Activated naive CD4-positive, alpha-beta T cell (primary cell): Measurements from ENCODE around the gene PDYN.
"Not testable (repeated sequence)": the region's sequence is repeated elsewhere in the genome, so short reads cannot be mapped to it uniquely, and the experiment has no call there.

Experiments
- DNase-seq, 4 experiments: peaks; one replicate each; lab custom pipeline; 2025; lab: John Stamatoyannopoulos, UW

The PDYN gene

DNA sequence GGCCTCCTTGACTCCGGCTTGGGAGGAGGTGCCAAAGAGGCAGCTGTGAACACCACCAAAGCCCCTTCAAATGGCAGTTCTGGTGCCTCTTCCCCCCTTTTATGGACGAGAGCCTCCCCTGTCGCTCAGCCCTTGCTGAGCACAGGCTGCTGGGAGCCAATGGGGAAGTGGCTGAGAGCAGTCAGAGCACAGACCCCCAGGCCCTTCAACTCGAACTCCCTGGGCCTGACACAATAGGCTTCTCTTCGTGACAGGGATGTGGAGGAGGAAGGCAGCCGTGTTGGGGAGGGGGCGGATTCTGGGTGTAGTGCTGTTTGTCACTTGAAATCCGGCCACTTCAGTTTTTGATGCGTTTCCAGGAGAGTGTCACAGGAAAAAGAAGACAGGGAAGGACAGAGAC lies at the start of gene PDYN:
TSS of gene PDYN (minus strand) at position 73 of the 400 bp plus-strand sequence. CDS start 10,974 bp downstream, outside the sequence.
- DNase-seq, result no peak

DNA sequence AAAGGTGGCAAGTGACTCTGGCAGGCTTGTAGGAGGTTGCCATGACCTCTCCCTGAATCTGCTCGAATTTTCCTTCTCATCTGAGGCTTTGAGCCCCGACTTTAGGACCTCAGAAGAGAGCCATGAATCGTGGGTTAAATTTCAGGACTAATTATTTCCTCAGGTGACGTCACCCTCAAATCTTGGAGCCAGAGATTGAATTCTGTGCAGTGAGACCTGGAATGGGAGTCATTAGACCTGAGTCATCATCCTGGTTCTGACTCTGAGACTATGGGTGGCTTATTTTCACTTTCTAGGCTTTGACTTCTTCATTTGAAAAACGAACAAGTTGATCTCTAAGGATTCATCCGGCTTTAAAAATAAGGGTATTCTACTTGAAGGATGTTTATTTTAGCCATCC lies 48.5 kb upstream of the PDYN start:
- DNase-seq, result no peak

DNA sequence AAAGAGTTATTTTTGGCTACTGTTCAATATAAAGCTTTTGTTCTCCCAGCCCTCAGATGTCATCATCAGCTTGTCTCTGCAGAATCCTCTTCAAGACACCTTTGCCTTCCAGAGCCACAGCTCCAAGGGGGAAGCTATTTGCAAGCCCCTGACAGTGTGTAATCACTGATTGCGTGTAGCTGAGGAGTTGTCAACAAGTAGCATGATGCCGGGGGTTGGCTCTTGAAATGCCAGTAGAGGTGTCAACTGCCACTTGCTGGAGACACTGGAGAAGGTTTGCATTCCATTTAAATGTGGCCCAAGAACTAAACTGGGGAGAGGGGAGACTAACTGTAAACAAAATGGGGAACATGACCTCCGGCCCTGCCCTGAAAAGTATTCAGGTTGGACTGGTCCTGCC lies 44.3 kb upstream of the PDYN start:
- DNase-seq, result no peak

DNA sequence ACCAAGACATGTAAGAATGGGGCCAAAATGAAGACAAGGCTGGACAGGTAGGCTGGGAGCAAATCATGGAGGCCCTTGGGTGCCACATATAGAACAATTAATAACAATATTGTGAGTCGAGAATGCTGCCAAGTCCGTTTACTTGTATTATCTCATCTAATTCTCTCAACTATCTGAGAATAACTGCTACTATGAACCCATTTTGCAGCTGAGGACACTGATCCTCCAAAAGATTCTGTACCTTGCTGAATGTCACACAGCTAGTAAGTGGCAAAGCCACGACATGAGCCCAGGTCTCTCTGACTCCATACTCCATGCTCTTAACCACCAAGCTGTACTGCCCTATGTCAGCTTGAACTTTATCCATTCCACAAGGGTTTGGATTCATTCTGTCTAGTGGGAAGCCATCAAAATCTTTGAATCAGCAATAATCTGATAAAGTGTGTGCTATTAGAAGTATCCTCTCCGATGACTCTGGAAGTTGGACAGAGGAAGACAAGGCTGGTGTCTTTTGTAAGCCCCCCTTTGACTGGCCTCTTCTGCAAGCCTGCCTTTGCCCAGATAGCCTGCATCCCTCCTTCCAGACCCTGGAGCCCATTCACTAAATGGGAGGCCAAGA lies 43.5 kb upstream of the PDYN start:
- DNase-seq, result no peak

DNA sequence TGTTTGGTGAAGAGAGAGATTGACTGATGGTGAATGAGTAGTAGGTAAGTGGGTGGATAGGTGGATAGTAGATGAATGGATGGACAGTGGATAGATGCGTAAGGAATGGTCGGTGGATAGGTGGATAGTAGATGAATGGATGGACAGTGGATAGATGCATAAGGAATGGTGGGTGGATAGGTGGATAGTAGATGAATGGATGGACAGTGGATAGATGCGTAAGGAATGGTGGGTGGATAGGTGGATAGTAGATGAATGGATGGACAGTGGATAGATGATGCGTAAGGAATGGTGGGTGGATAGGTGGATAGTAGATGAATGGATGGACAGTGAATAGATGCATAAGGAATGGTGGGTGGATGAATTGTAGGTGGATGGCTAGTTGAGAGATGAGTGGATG lies 42.5 kb upstream of the PDYN start:
- DNase-seq, result not testable (repeated sequence)

DNA sequence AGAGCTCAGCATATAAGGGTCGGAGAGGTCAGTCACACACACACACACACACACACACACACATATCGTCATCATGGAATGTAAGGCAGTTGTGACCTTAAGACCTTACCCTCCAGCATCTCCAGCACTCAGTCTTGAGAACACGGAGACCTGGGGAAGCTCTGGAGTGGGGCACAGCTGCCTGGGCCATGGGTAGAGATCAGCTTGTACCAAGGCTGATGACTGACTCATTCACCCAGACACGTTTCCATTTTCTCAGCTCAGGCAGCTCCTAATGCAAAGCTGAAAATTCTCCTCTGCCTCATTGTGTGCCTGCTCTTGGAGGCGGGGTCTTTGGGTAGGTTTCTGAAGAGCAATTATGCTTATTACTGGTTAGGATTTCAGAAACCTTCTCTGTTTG lies 38.3 kb upstream of the PDYN start:
- no peak for DNase-seq

DNA sequence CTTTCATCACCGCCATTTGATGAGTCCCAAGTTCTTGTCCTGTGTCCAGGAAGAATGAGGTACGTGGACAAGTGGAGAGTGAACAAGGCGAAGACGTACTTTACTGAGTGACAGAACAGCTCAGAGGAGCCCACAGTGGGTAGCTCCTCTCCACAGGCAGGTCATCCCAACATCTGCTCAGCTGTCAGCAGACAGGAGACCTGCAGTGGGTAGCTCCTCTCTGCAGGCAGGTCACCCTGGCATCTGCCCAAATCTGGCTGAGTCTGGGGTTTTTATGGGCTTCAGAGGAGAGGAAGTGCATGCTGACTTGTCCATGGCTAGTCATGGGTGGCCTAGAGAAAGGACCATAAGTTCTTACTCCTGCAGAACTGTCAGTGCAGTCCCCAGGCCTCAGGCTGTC lies 32.7 kb upstream of the PDYN start:
- DNase-seq, result no peak

DNA sequence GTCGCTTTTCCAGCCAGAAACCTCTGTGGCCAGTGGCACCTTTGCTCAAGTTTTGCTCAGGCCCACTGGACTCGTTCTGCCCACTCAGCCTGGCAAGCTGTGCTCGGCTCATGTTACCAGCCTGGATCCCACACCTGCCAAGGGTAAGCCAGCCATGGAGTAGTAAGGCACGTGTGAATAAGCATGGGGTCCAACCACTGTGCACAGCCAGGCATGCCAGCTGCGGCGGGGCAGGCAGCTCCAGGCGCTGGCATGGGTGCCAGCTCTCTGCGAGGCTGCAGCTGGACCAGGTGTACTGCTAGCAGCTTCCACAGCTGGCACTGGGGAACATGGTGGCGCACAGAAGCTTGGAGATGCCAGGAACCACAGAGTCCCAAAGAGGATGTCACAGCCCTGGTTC lies 32.1 kb upstream of the PDYN start:
- DNase-seq, result no peak

DNA sequence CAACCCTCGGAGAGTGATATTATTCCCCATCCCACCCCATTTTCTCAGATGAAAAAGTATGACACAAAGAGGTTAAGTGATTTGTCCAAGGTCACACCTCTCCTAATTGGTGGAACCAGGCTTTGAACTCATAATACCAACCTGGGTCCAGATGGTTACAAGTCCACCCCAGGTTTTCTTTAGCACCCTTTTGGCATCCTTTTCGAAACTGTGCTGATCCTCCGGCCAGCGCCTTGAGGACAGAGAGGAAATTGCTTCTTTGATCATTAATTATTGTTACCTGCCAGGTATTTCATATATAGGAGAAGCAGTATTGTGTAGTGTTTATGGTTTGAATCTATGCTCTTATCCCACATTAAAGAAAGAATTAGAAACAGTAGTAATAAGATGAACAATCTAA lies 29.3 kb upstream of the PDYN start:
- no peak for DNase-seq

DNA sequence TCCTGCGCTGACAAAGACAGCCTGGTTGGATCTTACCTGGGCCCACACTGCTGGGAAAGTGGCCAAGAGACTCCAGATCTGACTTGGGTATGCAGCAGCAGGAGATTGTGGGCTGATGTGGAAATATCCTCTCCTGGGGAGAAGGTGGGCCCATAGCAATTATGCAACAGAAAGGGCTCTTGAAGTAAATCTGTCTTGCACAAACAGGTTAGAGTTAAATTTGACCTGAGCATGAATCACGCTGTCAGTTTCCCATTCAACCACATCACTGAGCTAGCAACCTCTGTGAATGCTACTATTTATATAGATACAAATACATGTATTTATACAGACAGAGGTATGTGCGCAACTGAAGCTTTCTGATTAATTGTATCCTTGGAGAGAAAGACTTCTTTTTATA lies 28.3 kb upstream of the PDYN start:
- no peak for DNase-seq

DNA sequence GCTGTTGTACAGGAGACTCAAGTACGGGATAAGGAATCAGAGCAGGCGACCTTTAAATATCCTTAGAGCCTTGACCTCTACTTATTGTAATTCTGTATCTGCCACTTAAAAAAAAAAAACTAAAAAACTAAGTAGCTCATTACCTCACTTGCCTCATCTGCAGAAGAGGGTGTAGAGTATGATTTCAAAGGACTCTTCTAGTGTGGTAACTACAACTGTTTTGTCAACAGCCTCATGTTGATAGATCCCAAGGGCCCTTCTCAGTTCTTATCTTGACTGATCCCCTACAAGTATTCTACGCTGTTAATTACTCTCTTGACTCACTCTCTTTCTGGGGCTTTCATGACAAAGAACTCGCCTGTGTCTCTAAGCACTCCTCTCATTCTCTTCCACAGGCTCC lies 16.7 kb upstream of the PDYN start:
- DNase-seq, result no peak

DNA sequence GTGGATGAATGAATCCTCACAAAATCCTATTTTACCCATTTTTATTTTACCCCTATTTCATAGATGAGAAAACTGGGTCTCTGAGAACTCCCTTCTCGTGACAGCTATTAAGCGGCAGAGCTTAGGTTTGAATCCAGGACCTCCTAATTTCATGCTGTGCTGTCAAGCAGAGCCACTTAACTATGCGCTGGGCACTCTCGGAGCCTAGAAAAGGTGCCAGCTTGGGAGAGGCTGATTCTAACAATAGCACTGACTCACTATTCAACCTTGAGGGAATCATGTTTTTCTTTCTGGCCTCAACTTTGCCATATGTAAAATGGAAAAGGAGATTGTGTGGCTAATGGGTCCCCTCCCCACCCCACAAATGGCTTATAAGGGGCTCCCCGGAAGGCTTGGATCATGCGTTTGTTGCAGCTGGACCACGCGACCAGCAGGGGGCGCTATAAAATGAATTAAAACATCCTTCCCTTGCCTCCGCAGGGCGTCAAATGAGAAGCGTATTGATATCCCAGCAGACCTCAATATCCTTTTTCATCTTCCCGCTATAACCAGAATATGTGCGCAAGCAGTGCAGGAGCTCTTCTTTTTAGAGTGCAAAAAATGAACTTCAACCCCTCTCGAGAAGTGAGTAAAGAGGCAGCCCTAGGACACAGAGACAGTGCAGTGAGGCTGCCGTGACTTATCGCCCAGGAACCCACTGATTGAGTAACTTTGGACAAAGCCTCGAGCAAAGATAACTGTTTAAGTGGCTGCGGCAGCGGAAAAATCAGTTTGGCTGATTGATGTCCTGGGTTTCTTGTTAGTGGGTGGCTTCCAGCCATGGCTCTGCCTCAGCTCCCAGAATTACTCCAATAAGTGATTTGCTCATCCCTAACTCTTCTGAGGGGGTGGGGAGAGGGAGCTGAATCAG lies 12.8 kb upstream of the PDYN start:
- DNase-seq, result no peak

DNA sequence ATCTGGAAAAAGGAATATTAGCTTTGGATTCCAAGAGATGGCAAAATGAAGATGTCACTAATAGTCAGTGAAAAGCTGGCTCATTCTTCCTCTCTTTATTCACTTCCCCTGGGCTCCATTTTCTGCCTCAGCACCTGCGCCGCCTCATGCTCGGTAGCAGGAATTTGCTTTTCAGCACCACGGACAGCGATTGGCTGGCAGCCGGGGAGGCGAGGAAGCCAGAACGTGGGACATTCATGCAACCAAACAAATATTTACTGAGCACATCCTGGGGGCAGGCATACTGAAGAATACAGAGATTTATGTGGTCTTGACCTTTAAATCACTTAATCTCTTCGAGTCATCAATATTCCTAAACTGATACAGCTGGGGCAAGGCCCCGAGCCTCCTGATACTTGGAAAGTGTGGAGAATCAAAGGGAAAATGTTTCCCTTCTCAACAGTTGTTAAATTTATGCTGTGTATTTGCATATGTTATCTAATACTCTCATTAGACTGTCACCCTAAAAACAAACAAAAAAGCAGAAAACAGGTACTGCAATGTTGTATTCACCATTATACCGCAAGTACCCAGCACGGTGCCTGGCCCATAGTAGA lies 12.1 kb upstream of the PDYN start:
- DNase-seq, result peak; percentile 14 to 51 (median 37)

DNA sequence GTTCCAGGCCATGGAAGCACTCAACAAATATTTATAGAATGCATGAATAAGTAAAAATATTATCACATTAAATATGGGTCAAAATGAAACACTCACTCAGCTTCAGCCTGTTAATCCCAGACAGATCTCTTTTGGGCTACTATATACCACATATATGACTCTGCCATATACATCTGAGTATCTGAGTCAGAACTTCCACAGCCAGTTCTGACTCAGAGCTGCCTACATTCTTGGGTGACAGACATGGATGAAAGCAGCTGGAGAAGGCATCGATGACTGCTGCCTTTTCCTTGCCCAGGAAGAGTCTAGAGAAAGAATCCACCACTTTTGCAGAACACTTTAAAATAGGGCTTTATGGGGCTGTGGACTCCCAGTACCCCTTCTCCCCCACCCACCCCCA lies 11.5 kb upstream of the PDYN start:
- no peak for DNase-seq

DNA sequence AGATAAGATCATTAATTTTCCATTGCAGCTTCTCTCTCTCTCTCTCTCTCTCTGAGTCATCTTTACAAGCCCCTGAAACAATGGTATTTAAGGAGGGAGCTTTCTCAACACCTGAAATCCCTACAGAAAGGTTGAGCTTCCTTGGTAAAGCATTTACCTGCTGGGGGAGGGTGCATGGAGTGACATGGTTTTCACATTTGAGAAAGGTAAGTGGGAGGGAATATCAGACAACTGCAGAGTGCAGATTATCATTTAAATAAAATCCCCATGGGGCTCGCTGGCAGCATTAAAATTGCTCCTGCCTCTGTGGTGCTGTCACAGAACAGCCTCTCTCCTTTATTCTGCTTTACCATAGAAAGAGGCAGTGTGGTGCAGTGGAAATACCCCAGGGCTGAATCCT lies 10.3 kb upstream of the PDYN start:
- no peak for DNase-seq

DNA sequence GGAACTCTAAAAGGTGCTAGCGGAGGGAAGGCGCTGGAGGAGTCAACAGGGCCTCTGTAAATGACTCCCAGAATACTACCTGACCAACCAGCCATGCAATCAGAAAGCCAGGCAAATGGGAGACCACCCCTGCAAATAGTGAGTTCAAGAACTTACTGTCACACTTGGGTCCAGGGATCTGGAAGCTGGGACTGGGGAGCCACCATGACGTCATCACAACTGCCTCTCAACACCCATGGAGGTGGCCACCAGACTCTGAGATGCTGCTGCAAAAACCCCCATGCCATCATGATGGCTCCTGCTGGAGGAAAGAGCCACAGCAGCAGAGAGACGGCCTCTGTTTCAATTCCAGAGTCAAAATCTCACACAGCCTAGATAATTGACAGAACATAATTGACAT lies 8.5 kb upstream of the PDYN start:
- DNase-seq, result no peak

DNA sequence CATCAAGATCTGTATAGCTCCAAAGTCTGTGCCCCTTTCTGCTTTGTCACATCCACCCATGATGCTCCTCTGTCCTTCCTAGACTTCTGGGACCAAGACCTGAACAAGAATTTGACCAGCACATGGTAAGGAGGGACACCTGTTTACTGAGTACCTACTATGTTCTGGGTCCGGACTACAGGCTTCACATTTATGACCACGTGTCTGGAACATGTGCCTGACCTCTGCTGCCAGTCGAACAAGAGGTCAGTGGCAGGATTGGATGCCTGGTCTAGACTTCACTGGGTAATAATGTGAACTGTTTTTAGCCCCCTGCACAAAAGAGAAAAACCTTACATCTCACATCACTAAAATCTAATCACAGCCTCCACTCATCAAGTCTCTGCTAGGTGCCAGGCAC lies 7.3 kb upstream of the PDYN start:
- no peak for DNase-seq

DNA sequence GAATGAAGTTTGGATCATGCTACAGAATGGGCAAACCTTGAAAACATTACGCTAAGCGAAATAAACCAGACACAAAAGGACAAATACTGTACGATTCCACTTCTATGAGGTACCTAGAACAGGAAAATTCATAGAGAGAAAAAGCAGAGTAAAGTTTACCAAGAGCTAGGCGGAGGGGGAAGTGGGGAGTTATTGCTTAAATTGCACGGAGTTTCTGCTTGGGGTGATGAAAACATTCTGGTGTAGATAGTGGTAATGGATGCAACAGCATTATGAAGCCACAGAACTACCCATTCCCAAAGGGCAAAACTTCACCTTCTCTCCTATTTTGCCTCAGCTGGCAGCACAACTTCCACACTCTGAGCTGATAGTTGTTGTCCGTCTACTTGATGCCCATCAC lies 6.4 kb upstream of the PDYN start:
- DNase-seq, result no peak

DNA sequence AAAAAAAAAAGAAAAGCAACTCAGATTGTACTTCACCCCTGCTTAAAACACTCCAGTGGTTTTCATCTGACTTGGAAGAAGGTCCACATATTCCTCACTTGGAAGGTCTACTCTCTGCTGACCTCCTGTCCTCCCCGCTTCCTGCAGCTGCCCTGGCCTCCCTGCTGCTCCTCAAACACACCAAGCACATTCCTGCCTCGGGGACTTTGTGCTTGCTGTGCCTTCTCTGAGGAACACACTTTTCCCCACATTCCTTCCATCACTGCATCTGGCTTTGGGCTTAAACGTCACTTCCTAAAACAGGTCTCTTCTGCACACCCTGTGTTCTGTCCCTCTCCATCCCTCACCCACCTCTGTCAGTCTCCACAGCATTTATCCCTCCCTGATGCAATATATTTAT lies 4.9 kb upstream of the PDYN start:
- DNase-seq, result no peak

DNA sequence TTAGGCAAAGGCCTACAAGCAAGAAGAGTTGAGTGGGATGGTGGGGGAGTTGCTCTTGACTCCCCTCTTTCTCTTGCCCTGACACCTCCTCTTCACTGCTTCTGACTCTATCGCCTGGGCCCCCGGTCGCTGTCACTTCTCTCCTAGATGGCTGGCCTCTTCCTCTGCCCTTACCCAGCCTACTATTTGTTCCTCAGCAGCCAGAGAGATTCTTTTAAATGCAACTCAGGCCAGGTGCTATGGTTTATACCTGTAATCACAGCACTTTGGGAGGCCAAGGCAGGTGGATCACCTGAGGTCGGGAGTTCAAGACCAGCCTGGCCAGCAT lies 4.3 kb upstream of the PDYN start:
- DNase-seq, result no peak

DNA sequence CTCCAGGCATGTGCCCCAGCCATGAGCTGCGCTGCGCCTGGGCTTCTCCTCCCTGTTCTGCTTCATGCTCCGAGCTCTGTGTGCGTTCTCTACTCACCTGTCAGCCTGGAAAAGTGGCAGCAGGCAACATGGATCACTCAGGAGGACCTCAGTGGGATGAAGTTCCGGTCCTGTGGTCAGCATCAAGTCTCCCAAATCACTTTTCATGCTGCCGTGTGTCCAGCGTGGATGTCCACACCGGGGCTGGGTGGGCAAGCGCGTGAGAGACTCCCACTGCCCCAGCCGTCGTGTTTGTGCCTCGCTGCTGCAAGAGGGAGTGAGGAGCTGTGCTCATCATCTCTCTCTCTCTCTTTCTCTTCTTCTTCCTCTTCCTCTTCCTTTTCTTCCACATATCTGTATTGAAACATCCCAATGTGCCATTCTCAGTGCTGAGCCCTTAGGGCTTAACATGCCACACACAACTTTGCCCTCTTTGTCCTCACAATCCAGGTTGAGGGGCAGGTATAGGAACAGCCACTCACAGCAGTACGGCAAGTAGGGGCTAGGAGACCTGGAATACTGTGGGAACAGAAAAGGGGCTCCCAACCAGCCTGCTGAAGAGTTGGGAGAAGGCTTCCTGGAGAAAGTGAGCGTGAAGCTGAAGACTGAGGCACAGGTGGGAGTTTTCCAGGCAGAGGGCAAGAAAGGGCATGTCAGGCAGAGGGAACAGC lies 3.8 kb upstream of the PDYN start:
- no peak for DNase-seq

DNA sequence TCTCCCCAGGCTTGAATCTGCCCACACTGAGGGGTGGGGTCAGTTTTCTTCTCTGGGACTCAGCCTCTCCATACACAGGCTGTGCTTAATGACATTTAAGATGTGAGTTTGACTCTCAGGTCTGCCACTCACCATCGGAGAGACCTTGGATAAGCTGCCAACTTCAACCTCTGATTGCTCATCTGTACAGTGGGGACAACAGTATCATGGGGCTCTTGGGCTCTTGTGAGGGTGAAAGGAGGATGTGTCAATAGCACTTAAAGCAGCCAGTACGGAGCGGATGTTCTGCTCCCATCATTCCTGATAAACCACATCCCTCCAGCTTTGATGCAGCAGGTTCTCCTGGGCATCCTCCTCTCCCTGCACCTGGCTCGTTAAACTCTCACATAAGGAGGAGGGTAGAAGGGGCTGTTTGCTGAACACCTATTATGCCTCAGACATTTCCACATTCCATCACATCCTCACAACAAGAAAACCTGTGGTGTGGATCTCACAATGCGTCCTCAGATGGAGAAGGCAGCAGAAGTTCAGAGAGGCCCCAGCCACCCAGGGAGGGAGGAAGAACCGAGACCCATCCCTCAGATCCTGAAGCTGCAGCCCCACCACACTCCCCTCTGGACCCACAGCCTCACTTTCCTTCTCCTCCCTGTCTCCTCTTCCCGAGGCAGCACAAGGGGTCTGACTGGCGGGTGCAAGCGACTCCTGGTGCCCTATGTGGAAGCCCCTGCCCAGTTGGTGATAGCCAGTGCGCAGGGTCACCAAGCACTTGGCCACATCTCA lies 1.9 kb upstream of the PDYN start:
- DNase-seq, result no peak
